ENCODE measurements around the gene HTR3E. TPM values are rescaled to one million over a fixed set of nuclear protein-coding genes. Genes with fewer than 3 reads are reported as not detected.
"Not testable (repeated sequence)": the region's sequence is repeated elsewhere in the genome, so short reads cannot be mapped to it uniquely, and the experiment has no call there.

HTR3E gene
- total and polyA plus RNA-seq, 12 donors = not detected

GRCh38 chr3:184099806-184100686 is 3.2 kb downstream of the HTR3E start:
- Histone ChIP-seq H3K9me3 (replicated peaks in 1 of 3) (no peaks in the 10 kb centered on the region), H3K36me3 (replicated peaks in 1 of 2) (no peaks in the 10 kb centered on the region), H3K27ac (no peak overlapping the region), H3K4me1 (replicated peaks in 1 of 2) (no peaks in the 10 kb centered on the region), H3K4me3 (no peak overlapping the region), H3K27me3 (no peaks in the 10 kb centered on the region)
- no peak for DNase-seq
- WGBS, 4 donors = 70 to 74% (median 72%) methylated on average over 24 of the region's 24 CpGs
- intact Hi-C loops (cut with DNase I) = no loop called here
- TF ChIP-seq CTCF (IDR thresholded peaks at IDR 0.05) = no peak
- no peak for TF ChIP-seq POLR2A (IDR thresholded peaks at IDR 0.05)

- Histone ChIP-seq H3K4me3 (no peak overlapping the region), H3K9me3 (replicated peaks in 1 of 3) (no peaks in the 10 kb centered on the region), H3K36me3 (replicated peaks in 1 of 2) (no peaks in the 10 kb centered on the region), H3K4me1 (replicated peaks in 1 of 2) (peaks cover 0 to 6% of the 10 kb centered on the region in 2 donors), H3K27me3 (no peaks in the 10 kb centered on the region), H3K27ac (no peak overlapping the region)
- intact Hi-C loops (cut with DNase I) = loop anchor here in 1 of 2 donors (10.0 kb wide), 1 partner anchor 66 kb away; no protein-coding TSS in a partner anchor
- WGBS, 4 donors = 26 to 36% (median 34%) methylated on average over 6 to 7 of the region's 7 CpGs
- peak; percentile 27 to 71 (median 53) for DNase-seq
- TF ChIP-seq POLR2A (IDR thresholded peaks at IDR 0.05) (no peak), CTCF (IDR thresholded peaks at IDR 0.05) (no peak)
Measured at GRCh38 chr3:184110316-184110725, 13.5 kb downstream of the HTR3E start.

GRCh38 chr3:184116017-184116416 is 19.2 kb downstream of the HTR3E start:
- no peaks in the 10 kb centered on the region for H3K27me3 ChIP-seq
- no peaks in the 10 kb centered on the region for H3K36me3 ChIP-seq (replicated peaks in 1 of 2)
- no peak for TF ChIP-seq POLR2A (IDR thresholded peaks at IDR 0.05)
- no peak for TF ChIP-seq CTCF (IDR thresholded peaks at IDR 0.05)
- H3K4me3 ChIP-seq = no peak overlapping the region
- H3K4me1 ChIP-seq (replicated peaks in 1 of 2) = no peaks in the 10 kb centered on the region
- no peak overlapping the region for H3K27ac ChIP-seq
- 79 to 86% (median 84%) methylated on average over 4 of the region's 4 CpGs for WGBS, 4 donors
- intact Hi-C loops (cut with DNase I) = loop anchor here in 1 of 2 donors (10.0 kb wide), 1 partner anchor 71 kb away; no protein-coding TSS in a partner anchor
- DNase-seq = no peak
- H3K9me3 ChIP-seq (replicated peaks in 1 of 3) = no peaks in the 10 kb centered on the region

GRCh38 chr3:184117636-184118035 is 20.8 kb downstream of the HTR3E start:
- H3K4me3 ChIP-seq = no peak overlapping the region
- intact Hi-C loops (cut with DNase I) = loop anchor here in 1 of 2 donors (10.0 kb wide), 1 partner anchor 73 kb away; no protein-coding TSS in a partner anchor
- no peak overlapping the region for H3K27ac ChIP-seq
- WGBS, 4 donors = 87 to 90% (median 89%) methylated on average over 6 of the region's 6 CpGs
- no peaks in the 10 kb centered on the region for H3K4me1 ChIP-seq (replicated peaks in 1 of 2)
- H3K27me3 ChIP-seq = no peaks in the 10 kb centered on the region
- H3K36me3 ChIP-seq (replicated peaks in 1 of 2) = no peaks in the 10 kb centered on the region
- TF ChIP-seq CTCF (IDR thresholded peaks at IDR 0.05) = no peak
- TF ChIP-seq POLR2A (IDR thresholded peaks at IDR 0.05) = no peak
- DNase-seq = no peak
- H3K9me3 ChIP-seq (replicated peaks in 1 of 3) = no peaks in the 10 kb centered on the region

- H3K4me1 ChIP-seq (replicated peaks in 1 of 2); H3K27me3 ChIP-seq; DNase-seq; intact Hi-C loops (cut with DNase I); H3K9me3 ChIP-seq (replicated peaks in 1 of 3); H3K36me3 ChIP-seq (replicated peaks in 1 of 2); H3K27ac ChIP-seq; H3K4me3 ChIP-seq: not testable (repeated sequence)
- WGBS, 4 donors = 93 to 98% (median 96%) methylated on average over 8 of the region's 8 CpGs
Measured at GRCh38 chr3:184121031-184121430, 24.2 kb downstream of the HTR3E start.

Data from adrenal gland (tissue), 12 donors.